GM21528 (cell line): ENCODE results near the gene GZMA.
"Not testable (repeated sequence)": the region's sequence is repeated elsewhere in the genome, so short reads cannot be mapped to it uniquely, and the experiment has no call there.

Source experiments
- ATAC-seq: cut with Tn5 transposase; IDR thresholded peaks from one replicate; pipeline ENCODE4 v1.9.1; 2021; ENCODE audit warnings: mild to moderate bottlenecking, moderate library complexity; ENCODE audit not compliant: unreplicated experiment, low FRiP score

GZMA gene

GRCh38 chr5:55102348-55102747 is at the start of gene GZMA:
Gene GZMA, plus strand, starts transcription at chr5:55102646. Its CDS starts 37 bp downstream, at chr5:55102683.
- no peak for ATAC-seq

- ATAC-seq: no peak
Observed at GRCh38 chr5:55055183-55055582, 47.3 kb upstream of the GZMA start.

GRCh38 chr5:55062039-55062779 is 40.2 kb upstream of the GZMA start:
- no peak for ATAC-seq

- ATAC-seq: no peak
Observed at GRCh38 chr5:55063220-55063863, 39.1 kb upstream of the GZMA start.

GRCh38 chr5:55063899-55064298 is 38.5 kb upstream of the GZMA start:
- no peak for ATAC-seq

GRCh38 chr5:55064523-55064922 is 37.9 kb upstream of the GZMA start:
- ATAC-seq: no peak

GRCh38 chr5:55066277-55066676 is 36.2 kb upstream of the GZMA start:
- ATAC-seq: no peak

GRCh38 chr5:55070968-55071367 is 31.5 kb upstream of the GZMA start:
- no peak for ATAC-seq

GRCh38 chr5:55071413-55071812 is 31.0 kb upstream of the GZMA start:
- ATAC-seq: no peak

GRCh38 chr5:55072666-55073065 is 29.8 kb upstream of the GZMA start:
- no peak for ATAC-seq

GRCh38 chr5:55073211-55073610 is 29.2 kb upstream of the GZMA start:
- no peak for ATAC-seq

- ATAC-seq: no peak
Observed at GRCh38 chr5:55081541-55081940, 20.9 kb upstream of the GZMA start.

- ATAC-seq: not testable (repeated sequence)
Observed at GRCh38 chr5:55089301-55089700, 13.1 kb upstream of the GZMA start.

GRCh38 chr5:55091011-55091410 is 11.4 kb upstream of the GZMA start:
- ATAC-seq: not testable (repeated sequence)

- ATAC-seq: no peak
Observed at GRCh38 chr5:55096182-55096581, 6.3 kb upstream of the GZMA start.

GRCh38 chr5:55096861-55097260 is 5.6 kb upstream of the GZMA start:
- ATAC-seq: no peak

- not testable (repeated sequence) for ATAC-seq
Observed at GRCh38 chr5:55101148-55101547, 1.3 kb upstream of the GZMA start.

- no peak for ATAC-seq
Observed at GRCh38 chr5:55101556-55102276, 730 bp upstream of the GZMA start.

- ATAC-seq: no peak
Observed at GRCh38 chr5:55104036-55104772, 1.8 kb downstream of the GZMA start.

- ATAC-seq: no peak
Observed at GRCh38 chr5:55104946-55105701, 2.7 kb downstream of the GZMA start.
